Keratinocyte (primary cell): ENCODE data around the gene TTPAL. TPM values are rescaled to one million over a fixed set of nuclear protein-coding genes. Genes with fewer than 3 reads are reported as not detected.

Experiments
- DNase-seq: peaks from one replicate; pipeline ENCODE4 v3.0.0-alpha.2; 2011; ENCODE audit warnings: low read depth, missing footprints, low spot score
- FAIRE-seq: peaks from 2 replicates; lab custom pipeline; 2011; peaks lifted over from hg19 to GRCh38; lab: Jason Lieb, UNC
- H2AFZ ChIP-seq: 2 replicates; pipeline ENCODE4 v1.6.0; 2012; ENCODE audit warnings: low read length, control low read depth, inconsistent platforms; ENCODE audit not compliant: control insufficient read depth
- H3K27ac ChIP-seq: 2 replicates; pipeline ENCODE4 v1.5.1; 2011; ENCODE audit warnings: low read length; ENCODE audit not compliant: control insufficient read depth, insufficient read depth
- H3K27me3 ChIP-seq: 3 replicates; pipeline ENCODE4 v1.6.0; 2011; ENCODE audit warnings: low read length; ENCODE audit not compliant: control insufficient read depth, insufficient read depth; ENCODE audit errors: extremely low read depth
- H3K36me3 ChIP-seq, 2 experiments: 2 replicates in 1 of 2; 3 replicates in 1 of 2; pipeline ENCODE4 v1.5.1; 2011; ENCODE audit warnings: low read length in 2 of 2, mild to moderate bottlenecking in 1 of 2; ENCODE audit not compliant: control insufficient read depth in 2 of 2, insufficient read depth in 2 of 2; ENCODE audit errors: extremely low read depth in 1 of 2
- H3K4me1 ChIP-seq: 3 replicates; pipeline ENCODE4 v1.5.1; 2011; ENCODE audit warnings: low read length; ENCODE audit not compliant: control insufficient read depth, insufficient read depth; ENCODE audit errors: extremely low read depth
- H3K4me2 ChIP-seq: 3 replicates; pipeline ENCODE4 v1.6.0; 2011; ENCODE audit warnings: low read depth, low read length; ENCODE audit not compliant: control insufficient read depth, insufficient read depth; ENCODE audit errors: extremely low read depth
- H3K4me3 ChIP-seq, 3 experiments: fragments of 200-600 bp in 1 of 3; sonication (generic) in 1 of 3; 2 replicates in 2 of 3; 3 replicates in 1 of 3; pipeline ENCODE4 v1.5.1; 2011 to 2016; ENCODE audit warnings: low read length in 3 of 3, mild to moderate bottlenecking in 3 of 3, control low read depth in 2 of 3, inconsistent platforms in 1 of 3, low read depth in 1 of 3, mixed read lengths in 1 of 3, mixed run types in 1 of 3, moderate library complexity in 1 of 3; ENCODE audit not compliant: control insufficient read depth in 2 of 3, insufficient read depth in 2 of 3; ENCODE audit errors: extremely low read depth in 1 of 3
- H3K79me2 ChIP-seq: 2 replicates; pipeline ENCODE4 v1.6.0; 2012; ENCODE audit warnings: low read length; ENCODE audit not compliant: control insufficient read depth, insufficient read depth
- H3K9ac ChIP-seq: 3 replicates; pipeline ENCODE4 v1.6.0; 2011; ENCODE audit warnings: low read length; ENCODE audit not compliant: control insufficient read depth, insufficient read depth; ENCODE audit errors: extremely low read depth
- H3K9me1 ChIP-seq: 3 replicates; pipeline ENCODE4 v1.6.0; 2011; ENCODE audit warnings: low read length; ENCODE audit not compliant: control insufficient read depth, insufficient read depth; ENCODE audit errors: extremely low read depth
- H3K9me3 ChIP-seq: 2 replicates; pipeline ENCODE4 v1.5.1; 2012; ENCODE audit warnings: low read depth, low read length; ENCODE audit not compliant: control insufficient read depth
- H4K20me1 ChIP-seq: 3 replicates; pipeline ENCODE4 v1.6.0; 2011; ENCODE audit warnings: low read length; ENCODE audit not compliant: control insufficient read depth, insufficient read depth; ENCODE audit errors: extremely low read depth
- EZH2 ChIP-seq: IDR thresholded peaks from one replicate; pipeline ENCODE4 v1.6.1; 2012; ENCODE audit warnings: inconsistent platforms, mild to moderate bottlenecking, low read length, moderate library complexity
- dilution Hi-C: fragments of 300-500 bp; cut with MboI; formaldehyde crosslinking; loops from one replicate; pipeline ENCODE4 v1.7.0; 2020; ENCODE audit warnings: low sequenced_read_pairs; ENCODE audit not compliant: extremely low pct_ligation_motif_present
- polyA plus RNA-seq, 5 experiments: library from polyadenylated mRNA; depleted of rRNA in 3 of 5; stranded (reverse) in 3 of 5; stranded (forward) in 1 of 5; unstranded in 1 of 5; fragments of >200 nt; gene quantifications; 1 replicate in 1 of 5; 2 replicates in 3 of 5; 3 replicates in 1 of 5; pipeline versions ENCODE4 v1.2.1 to v1.2.3, GENCODE V29; 2011 to 2012; ENCODE audit warnings: missing spikeins in 2 of 5, low read depth in 1 of 5, low replicate concordance in 1 of 5
- TF ChIP-seq, protein P1 (sequence below), 3 experiments: IDR thresholded peaks in 1 of 3; conservative IDR thresholded peaks in 1 of 3; optimal IDR thresholded peaks in 1 of 3; 2 replicates in 2 of 3; 3 replicates in 1 of 3; pipeline versions ENCODE3 to v1.5.1; 2011; ENCODE audit warnings: low read length in 3 of 3, mild to moderate bottlenecking in 3 of 3, moderate library complexity in 2 of 3, control low read depth in 1 of 3, inconsistent platforms in 1 of 3; ENCODE audit not compliant: insufficient read depth in 2 of 3; ENCODE audit errors: extremely low read depth in 1 of 3

Gene TTPAL
- polyA plus RNA-seq, 1 donor (not counting 4 experiments of a cell fraction or from before 2014, with no cell fraction given) = 20.0 TPM

DNA sequence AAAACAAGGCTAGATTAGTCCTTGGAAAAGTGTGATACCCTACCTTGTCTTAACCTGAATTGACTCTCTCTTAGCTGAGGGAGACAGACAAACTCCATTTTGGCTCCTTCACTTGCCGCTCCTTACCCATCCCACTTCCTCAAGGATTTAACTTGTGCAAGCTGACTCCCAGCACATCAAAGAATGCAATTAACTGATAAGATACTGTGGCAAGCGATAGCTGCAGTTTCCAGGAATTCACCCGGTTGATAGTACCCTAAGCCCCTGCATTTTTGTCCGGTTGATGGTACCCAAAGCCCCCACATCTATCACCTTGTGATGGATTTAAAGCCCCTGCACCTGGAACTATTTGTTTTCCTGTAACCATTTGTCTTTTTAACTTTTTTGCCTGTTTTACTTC, 48.1 kb downstream of the TTPAL start:
- dilution Hi-C loops = no loop called here
- H3K9me3 ChIP-seq = peaks cover 2% of the 10 kb centered on the region

GRCh38 chr20:44526129-44526528, 50.5 kb downstream of the TTPAL start:
- Histone ChIP-seq H3K9me1 (no peaks in the 10 kb centered on the region), H3K9ac (peak overlapping the region; percentile 37), H3K4me3 (no peak overlapping the region), H3K9me3 (peaks cover 2% of the 10 kb centered on the region), H3K36me3 (no peaks in the 10 kb centered on the region), H3K4me2 (peak overlapping the region; percentile 22), H4K20me1 (peaks cover 3% of the 10 kb centered on the region), H2AFZ (peak overlapping the region; percentile 14), H3K79me2 (peaks cover 7% of the 10 kb centered on the region), H3K27me3 (no peaks in the 10 kb centered on the region), H3K4me1 (peaks cover 18% of the 10 kb centered on the region), H3K27ac (peak overlapping the region; percentile 76)
- dilution Hi-C loops = no loop called here
- FAIRE-seq (peak; percentile 44), DNase-seq (no peak)
- no peak for TF ChIP-seq EZH2
- TF ChIP-seq, protein P1, sequence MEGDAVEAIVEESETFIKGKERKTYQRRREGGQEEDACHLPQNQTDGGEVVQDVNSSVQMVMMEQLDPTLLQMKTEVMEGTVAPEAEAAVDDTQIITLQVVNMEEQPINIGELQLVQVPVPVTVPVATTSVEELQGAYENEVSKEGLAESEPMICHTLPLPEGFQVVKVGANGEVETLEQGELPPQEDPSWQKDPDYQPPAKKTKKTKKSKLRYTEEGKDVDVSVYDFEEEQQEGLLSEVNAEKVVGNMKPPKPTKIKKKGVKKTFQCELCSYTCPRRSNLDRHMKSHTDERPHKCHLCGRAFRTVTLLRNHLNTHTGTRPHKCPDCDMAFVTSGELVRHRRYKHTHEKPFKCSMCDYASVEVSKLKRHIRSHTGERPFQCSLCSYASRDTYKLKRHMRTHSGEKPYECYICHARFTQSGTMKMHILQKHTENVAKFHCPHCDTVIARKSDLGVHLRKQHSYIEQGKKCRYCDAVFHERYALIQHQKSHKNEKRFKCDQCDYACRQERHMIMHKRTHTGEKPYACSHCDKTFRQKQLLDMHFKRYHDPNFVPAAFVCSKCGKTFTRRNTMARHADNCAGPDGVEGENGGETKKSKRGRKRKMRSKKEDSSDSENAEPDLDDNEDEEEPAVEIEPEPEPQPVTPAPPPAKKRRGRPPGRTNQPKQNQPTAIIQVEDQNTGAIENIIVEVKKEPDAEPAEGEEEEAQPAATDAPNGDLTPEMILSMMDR (optimal IDR thresholded peaks at IDR 0.05 in 1 of 3, IDR thresholded peaks at IDR 0.05 in 1 of 3, conservative IDR thresholded peaks at IDR 0.05 in 1 of 3; ENCODE audit: extremely low read depth in 1 of 3, insufficient read depth in 2 of 3, low read length in 3 of 3) = no peak

More for the DNA sequence above, 48.1 kb downstream of the TTPAL start:
- Histone ChIP-seq H3K27ac (no peak overlapping the region), H3K4me2 (no peak overlapping the region), H4K20me1 (peaks cover 11% of the 10 kb centered on the region), H3K4me3 (no peak overlapping the region), H3K36me3 (no peaks in the 10 kb centered on the region), H3K9ac (no peak overlapping the region), H3K9me1 (peaks cover 5% of the 10 kb centered on the region), H3K27me3 (no peaks in the 10 kb centered on the region), H3K4me1 (peaks cover 27% of the 10 kb centered on the region), H2AFZ (peak overlapping the region; percentile 26), H3K79me2 (peaks cover 31% of the 10 kb centered on the region)
- no peak for DNase-seq
- no peak for TF ChIP-seq EZH2
- TF ChIP-seq, protein P1 (optimal IDR thresholded peaks at IDR 0.05 in 1 of 3, IDR thresholded peaks at IDR 0.05 in 1 of 3, conservative IDR thresholded peaks at IDR 0.05 in 1 of 3; ENCODE audit: extremely low read depth in 1 of 3, insufficient read depth in 2 of 3, low read length in 3 of 3) = no peak
- no peak for FAIRE-seq
